ENCODE data around the gene ATE1.
"Not testable (repeated sequence)": the region's sequence is repeated elsewhere in the genome, so short reads cannot be mapped to it uniquely, and the experiment has no call there.

ATE1 gene

DNA sequence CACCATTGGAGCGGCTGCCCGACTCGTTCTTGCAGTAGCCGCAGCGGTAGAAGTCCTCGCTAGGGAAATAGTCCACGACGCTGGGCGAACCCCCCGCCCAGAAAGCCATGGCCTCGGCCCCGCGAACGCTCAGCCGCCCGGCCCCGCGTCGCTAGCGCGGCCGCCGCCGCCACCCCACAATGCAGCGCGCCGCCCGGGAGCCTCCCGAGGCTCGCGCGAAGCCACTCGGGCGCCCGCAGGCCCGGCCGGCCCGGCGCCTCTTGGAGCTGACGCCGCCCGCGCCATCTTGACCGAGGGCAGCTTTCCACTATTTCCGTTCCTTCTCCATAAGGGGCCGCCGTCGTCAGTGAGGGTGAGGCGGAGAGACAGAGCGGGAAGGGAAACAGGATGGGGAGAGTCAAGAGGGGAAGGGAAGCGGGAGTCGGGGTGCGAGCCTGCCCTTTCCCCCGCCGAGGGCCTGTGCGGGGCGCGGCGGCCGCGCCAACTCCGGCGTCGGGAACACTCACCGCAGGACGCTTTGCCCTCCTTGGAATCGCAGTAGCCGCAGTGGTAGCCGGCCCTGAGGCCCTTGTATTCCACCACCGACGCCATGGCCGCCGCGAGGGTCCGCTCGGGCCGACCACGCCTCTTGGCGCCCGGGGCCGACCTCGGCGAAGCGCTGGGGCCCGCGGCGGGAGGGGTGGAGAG, at the start of gene ATE1:
Gene ATE1 (minus strand): TSS at position 191 of the 687 bp plus-strand sequence. CDS start 82 bp downstream, at position 109.
- DNase-seq (ENCODE audit: low read depth) = peak; percentile 92
- TF ChIP-seq, protein P1, sequence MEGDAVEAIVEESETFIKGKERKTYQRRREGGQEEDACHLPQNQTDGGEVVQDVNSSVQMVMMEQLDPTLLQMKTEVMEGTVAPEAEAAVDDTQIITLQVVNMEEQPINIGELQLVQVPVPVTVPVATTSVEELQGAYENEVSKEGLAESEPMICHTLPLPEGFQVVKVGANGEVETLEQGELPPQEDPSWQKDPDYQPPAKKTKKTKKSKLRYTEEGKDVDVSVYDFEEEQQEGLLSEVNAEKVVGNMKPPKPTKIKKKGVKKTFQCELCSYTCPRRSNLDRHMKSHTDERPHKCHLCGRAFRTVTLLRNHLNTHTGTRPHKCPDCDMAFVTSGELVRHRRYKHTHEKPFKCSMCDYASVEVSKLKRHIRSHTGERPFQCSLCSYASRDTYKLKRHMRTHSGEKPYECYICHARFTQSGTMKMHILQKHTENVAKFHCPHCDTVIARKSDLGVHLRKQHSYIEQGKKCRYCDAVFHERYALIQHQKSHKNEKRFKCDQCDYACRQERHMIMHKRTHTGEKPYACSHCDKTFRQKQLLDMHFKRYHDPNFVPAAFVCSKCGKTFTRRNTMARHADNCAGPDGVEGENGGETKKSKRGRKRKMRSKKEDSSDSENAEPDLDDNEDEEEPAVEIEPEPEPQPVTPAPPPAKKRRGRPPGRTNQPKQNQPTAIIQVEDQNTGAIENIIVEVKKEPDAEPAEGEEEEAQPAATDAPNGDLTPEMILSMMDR (IDR thresholded peaks at IDR 0.05; ENCODE audit: insufficient read depth, low read depth, low read length, missing control alignments) = peak; percentile 5
- peak within 1 kb of the TSS; percentile 71 for H3K4me3 ChIP-seq (ENCODE audit: low read length)

DNA sequence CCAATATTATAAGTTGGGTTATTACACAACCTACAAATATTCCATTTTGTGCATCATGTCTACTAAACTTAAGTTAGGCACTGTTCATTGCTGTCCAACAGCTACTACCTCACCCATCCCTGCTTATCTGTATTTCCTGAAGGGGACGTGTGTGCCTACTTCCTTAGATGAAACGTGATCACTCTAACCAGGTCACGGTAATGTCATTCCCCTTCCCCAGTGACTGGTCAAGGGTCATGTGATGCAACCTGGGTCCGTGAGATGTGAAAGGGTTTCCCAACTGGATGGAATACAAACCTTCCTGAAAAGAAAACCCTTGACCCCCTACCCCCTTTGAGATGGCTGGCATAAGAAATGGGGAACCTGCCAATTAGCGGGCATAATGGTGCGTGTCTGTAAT, 48.8 kb upstream of the ATE1 start:
- H3K4me3 ChIP-seq (ENCODE audit: low read length) = no peak overlapping the region
- TF ChIP-seq, protein P1 (IDR thresholded peaks at IDR 0.05; ENCODE audit: insufficient read depth, low read depth, low read length, missing control alignments) = no peak

DNA sequence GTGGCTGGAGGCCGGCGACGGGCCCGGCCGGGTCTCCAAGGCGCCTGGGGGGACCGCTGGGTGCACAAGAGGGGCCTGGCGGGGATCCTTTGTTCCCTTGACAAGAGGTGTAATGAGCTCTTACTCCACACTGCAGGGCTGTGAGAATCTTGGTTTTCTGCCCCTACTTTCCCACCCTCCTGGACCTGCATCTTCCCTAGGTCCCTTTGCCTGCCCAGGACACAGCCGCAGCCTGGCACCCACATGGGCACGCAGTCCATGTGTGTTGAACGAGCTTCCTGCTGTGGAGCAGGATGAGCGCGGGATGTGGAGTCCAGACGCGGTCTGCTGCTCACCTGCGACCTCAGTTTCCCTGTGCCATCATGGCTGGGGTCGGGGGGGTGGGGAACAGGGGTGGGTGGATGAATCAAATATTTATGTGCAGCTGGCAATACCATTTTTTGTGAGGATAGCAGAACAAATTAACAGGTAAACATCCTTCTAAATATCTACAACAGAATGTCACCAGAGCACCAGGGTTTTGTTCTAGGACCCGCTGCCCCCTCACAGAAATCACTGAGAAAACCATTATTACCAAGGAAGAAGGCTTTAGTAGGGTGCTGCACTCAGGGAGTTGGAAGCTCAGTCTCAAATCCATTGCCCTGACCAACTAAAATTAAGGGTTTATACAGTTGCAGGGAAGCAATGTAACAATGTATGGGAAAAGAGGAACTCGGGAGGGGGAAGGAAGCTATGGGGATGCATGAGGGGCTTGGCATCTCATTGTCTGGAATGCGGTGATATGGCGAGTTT, 47.7 kb upstream of the ATE1 start:
- peak overlapping the region; percentile 75 for H3K4me3 ChIP-seq (ENCODE audit: low read length)
- DNase-seq (ENCODE audit: low read depth) = no peak
- TF ChIP-seq, protein P1 (IDR thresholded peaks at IDR 0.05; ENCODE audit: insufficient read depth, low read depth, low read length, missing control alignments) = peak; percentile 29

More for the DNA sequence above, 48.8 kb upstream of the ATE1 start:
- DNase-seq (ENCODE audit: low read depth) = no peak

DNA sequence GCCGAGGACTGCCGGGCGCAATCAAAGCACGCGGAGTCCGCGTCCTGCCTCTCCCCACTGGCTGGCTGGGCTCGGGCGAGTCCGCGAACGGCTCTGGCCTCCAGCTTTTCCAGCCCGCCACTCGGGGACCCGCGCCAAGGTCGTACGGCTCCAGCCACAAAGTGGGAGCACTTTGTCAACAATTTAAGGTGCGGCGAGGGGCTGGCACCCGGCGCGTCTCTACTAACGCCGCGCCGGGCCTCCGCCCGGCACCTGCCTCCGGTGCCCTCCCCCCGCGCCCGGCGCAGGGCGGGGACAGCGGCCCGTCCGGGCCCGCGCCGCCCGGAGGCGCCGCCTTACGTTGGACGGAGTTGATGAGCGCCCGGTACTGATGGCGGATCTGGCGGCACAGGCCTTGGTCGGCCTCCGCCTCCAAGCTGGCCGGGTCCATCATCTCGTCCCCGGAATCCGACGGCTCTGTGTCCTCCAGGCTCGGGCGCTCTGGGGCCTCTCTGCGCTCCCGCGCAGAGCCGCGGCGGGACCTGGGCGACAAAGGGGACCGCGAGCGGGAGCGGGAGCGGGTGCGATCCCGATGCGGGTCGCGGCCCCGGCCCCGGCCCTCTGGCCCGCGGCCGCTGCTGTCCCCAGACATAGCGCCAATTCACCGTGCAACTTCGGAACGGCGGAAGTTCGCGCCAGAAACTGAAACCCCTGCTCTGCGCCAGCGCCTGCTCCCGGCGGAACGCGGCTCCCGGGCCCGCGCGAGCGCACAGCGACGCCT, 46.9 kb upstream of the ATE1 start, which contains the start of gene NSMCE4A:
Gene NSMCE4A (minus strand): TSS at position 683 of the 760 bp plus-strand sequence. CDS start 52 bp downstream, at position 631.
- DNase-seq (ENCODE audit: low read depth) = peak; percentile 76
- TF ChIP-seq, protein P1 (IDR thresholded peaks at IDR 0.05; ENCODE audit: insufficient read depth, low read depth, low read length, missing control alignments) = no peak
- peak within 1 kb of the TSS; percentile 75 for H3K4me3 ChIP-seq (ENCODE audit: low read length)

DNA sequence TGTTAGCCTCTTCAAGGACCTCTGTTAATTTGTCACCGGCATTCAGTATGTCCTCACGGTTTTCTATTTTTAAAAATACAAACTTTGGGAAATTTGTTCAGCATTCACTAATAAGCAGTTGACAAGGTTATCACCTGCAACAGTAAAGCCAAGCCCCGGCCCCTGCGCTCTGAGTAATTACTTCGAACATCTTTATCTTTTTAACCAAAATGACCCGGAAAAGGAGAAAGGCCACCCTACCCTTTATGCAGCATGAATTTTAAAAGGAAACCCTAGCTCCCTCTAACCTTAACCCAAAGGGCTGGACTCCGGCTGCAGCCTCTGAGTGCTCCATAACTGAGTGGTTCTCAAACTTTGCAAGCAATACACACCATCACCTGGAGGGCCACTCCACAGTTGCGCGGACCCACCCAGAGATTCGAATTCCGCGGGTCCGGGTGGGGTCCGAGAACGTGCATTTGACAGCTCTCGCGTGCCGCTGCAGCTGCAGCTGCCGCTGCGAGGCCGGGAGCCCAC, 46.2 kb upstream of the ATE1 start:
- TF ChIP-seq, protein P1 (IDR thresholded peaks at IDR 0.05; ENCODE audit: insufficient read depth, low read depth, low read length, missing control alignments) = no peak
- peak overlapping the region; percentile 75 for H3K4me3 ChIP-seq (ENCODE audit: low read length)
- no peak for DNase-seq (ENCODE audit: low read depth)

DNA sequence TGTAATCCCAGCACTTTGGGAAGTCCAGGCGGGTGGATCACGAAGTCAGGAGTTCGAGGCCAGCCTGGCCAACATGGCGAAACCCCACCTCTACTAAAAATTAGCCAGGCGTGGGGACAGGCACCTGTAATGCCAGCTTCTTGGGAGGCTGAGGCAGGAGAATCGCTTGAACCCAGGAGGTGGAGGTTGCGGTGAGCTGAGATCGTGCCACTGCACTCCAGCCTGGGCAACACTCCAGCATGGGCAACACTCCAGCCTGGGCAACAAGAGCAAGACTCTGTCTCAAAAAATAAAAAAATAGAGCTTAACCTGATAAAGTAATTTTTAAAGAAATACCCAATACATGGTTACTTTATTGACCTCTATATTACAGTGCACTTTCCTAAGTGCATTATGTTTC, 41.3 kb upstream of the ATE1 start:
- H3K4me3 ChIP-seq (ENCODE audit: low read length); DNase-seq (ENCODE audit: low read depth): not testable (repeated sequence)

DNA sequence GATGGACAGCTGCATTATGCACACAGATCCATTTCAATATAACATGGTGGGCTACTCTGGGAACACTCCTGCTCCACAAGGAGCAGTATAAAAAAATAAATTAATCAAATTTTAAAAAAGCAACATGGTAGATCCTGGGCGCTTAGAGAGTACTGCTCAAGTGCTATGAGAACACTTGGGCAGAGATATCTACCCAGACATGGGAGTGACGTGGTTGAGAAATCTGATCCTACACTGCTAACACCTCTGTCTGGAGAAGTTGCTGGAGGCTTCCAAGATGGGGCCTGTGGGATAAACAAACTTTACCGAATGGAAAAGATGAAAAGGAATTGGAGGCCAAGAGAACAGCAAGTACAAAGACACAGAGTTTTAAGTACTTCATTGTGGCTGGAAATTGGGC, 38.2 kb upstream of the ATE1 start:
- H3K4me3 ChIP-seq (ENCODE audit: low read length) = no peak overlapping the region
- TF ChIP-seq, protein P1 (IDR thresholded peaks at IDR 0.05; ENCODE audit: insufficient read depth, low read depth, low read length, missing control alignments) = no peak
- DNase-seq (ENCODE audit: low read depth) = no peak

Measured in epithelial cell of esophagus (primary cell).